HepG2 (cell line): ENCODE results near the gene SLIT1.

ENCODE experiments used
- CTCF ChIP-seq: sonication (generic); formaldehyde crosslinking; IDR thresholded peaks from 2 replicates; pipeline ENCODE4 v1.5.0; 2020; ENCODE audit warnings: mild to moderate bottlenecking, missing genetic modification reagents, moderate library complexity
- FOSL1 ChIP-seq: sonication (generic); formaldehyde crosslinking; IDR thresholded peaks from 2 replicates; pipeline ENCODE4 v1.9.0; 2021; ENCODE audit warnings: missing genetic modification reagents, borderline replicate concordance
- HDAC1 ChIP-seq: sonication (generic); formaldehyde crosslinking; IDR thresholded peaks from 2 replicates; pipeline ENCODE4 v1.5.1; 2020; ENCODE audit warnings: mild to moderate bottlenecking, missing genetic modification reagents
- MXD1 ChIP-seq: sonication (generic); formaldehyde crosslinking; IDR thresholded peaks from 2 replicates; pipeline ENCODE4 v1.4.0; 2020; ENCODE audit warnings: mild to moderate bottlenecking, missing genetic modification reagents
- POLR2A ChIP-seq, 2 experiments: IDR thresholded peaks; 2 replicates each; pipeline ENCODE4 v1.6.1; 2011; ENCODE audit warnings: low read depth in 2 of 2, low read length in 2 of 2, mild to moderate bottlenecking in 1 of 2, moderate library complexity in 1 of 2; ENCODE audit not compliant: insufficient read depth in 1 of 2
- POLR2G ChIP-seq: fragments of 200-400 bp; formaldehyde crosslinking; IDR thresholded peaks from 2 replicates; pipeline ENCODE4 v1.6.1; 2018; ENCODE audit warnings: mild to moderate bottlenecking, low read depth, low read length, moderate library complexity
- PTBP1 ChIP-seq: fragments of 200-400 bp; formaldehyde crosslinking; IDR thresholded peaks from 2 replicates; pipeline ENCODE4 v1.6.1; 2018; ENCODE audit warnings: low read length, low read depth; ENCODE audit not compliant: poor library complexity, severe bottlenecking
- SCMH1 ChIP-seq: sonication (generic); formaldehyde crosslinking; IDR thresholded peaks from 2 replicates; pipeline ENCODE4 v1.9.0; 2021; ENCODE audit warnings: missing genetic modification reagents, mild to moderate bottlenecking, borderline replicate concordance
- TCF12 ChIP-seq, 2 experiments: fragments of 450-650 bp in 1 of 2; sonication (generic) in 1 of 2; formaldehyde crosslinking in 1 of 2; IDR thresholded peaks; 2 replicates each; pipeline versions ENCODE4 v1.6.1 to v1.8.0; 2017 to 2022; ENCODE audit warnings: antibody characterized with exemption in 1 of 2, mild to moderate bottlenecking in 1 of 2, missing genetic modification reagents in 1 of 2, moderate library complexity in 1 of 2
- ZBTB49 ChIP-seq: sonication (generic); formaldehyde crosslinking; IDR thresholded peaks from 2 replicates; pipeline ENCODE4 v1.4.0; 2020; ENCODE audit warnings: missing genetic modification reagents, borderline replicate concordance
- ZNF629 ChIP-seq: sonication (generic); formaldehyde crosslinking; conservative IDR thresholded peaks from 2 replicates; pipeline ENCODE4 v1.5.0; 2020; ENCODE audit warnings: missing genetic modification reagents
- ZNF747 ChIP-seq: sonication (generic); formaldehyde crosslinking; IDR thresholded peaks from 2 replicates; pipeline ENCODE4 v1.8.1; 2023; ENCODE audit warnings: missing genetic modification reagents, mild to moderate bottlenecking, borderline replicate concordance
- TF ChIP-seq, protein P1 (sequence below): IDR thresholded peaks from 2 replicates; pipeline ENCODE4 v1.6.1; 2016; ENCODE audit warnings: low read depth, borderline replicate concordance

DNA sequence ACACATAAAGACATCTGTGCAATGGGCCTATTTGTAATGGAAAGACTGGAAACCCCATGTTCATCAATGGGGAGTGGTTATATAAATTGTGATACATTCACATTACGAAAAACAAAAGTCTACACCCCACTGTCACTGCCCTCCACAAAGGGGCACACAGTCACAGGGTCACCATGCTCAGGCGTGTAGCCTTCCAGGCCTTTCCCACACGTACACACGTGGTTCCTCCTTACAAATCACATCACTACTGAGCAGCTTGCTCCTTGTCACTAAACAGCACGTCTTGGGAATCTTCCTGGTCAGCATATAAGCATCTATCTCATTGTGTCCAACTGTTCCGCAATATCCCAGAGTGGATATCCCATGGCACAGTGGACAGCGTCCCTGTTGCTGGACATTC lies 163.1 kb downstream of the SLIT1 start:
- TF ChIP-seq CTCF (CRISPR knock-in tag), result no peak
- TF ChIP-seq POLR2G, result no peak
- TF ChIP-seq ZNF747 (CRISPR knock-in tag), result no peak
- TF ChIP-seq TCF12 (IDR thresholded peaks at IDR 0.05), result no peak
- TF ChIP-seq TCF12 (CRISPR knock-in tag; IDR thresholded peaks at IDR 0.05), result no peak
- TF ChIP-seq HDAC1 (CRISPR knock-in tag), result no peak
- TF ChIP-seq FOSL1, result no peak
- no peak for TF ChIP-seq POLR2A (IDR thresholded peaks at IDR 0.05; ENCODE audit: insufficient read depth in 1 of 2, low read depth in 2 of 2, low read length in 2 of 2)
- no peak for TF ChIP-seq MXD1 (CRISPR knock-in tag)
- no peak for TF ChIP-seq SCMH1 (CRISPR knock-in tag)
- TF ChIP-seq ZBTB49 (CRISPR knock-in tag), result no peak
- no peak for TF ChIP-seq ZNF629 (CRISPR knock-in tag)
- no peak for TF ChIP-seq PTBP1
- TF ChIP-seq, protein P1, sequence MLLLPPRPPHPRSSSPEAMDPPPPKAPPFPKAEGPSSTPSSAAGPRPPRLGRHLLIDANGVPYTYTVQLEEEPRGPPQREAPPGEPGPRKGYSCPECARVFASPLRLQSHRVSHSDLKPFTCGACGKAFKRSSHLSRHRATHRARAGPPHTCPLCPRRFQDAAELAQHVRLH (CRISPR knock-in tag), result no peak
